ENCODE measurements around the gene FCRLB. TPM values are rescaled to one million over a fixed set of nuclear protein-coding genes. Genes with fewer than 3 reads are reported as not detected.

FCRLB gene
- total and polyA plus RNA-seq, 9 of the 15 experiments (the other 6 are each of a cell fraction or from before 2014, with no cell fraction given) = 0.20 to 4.6 (median 1.3) TPM

- TF ChIP-seq HMBOX1 (IDR thresholded peaks at IDR 0.05) (no peak; the same call in 1 of the 2 replicates), HNRNPUL1 (IDR thresholded peaks at IDR 0.05; ENCODE audit: low read length) (no peak), MTA2 (IDR thresholded peaks at IDR 0.05; ENCODE audit: low read depth) (no peak), TEAD4 (IDR thresholded peaks at IDR 0.05; ENCODE audit: low read length) (peak; percentile 51), TEAD4 (CRISPR knock-in tag; IDR thresholded peaks at IDR 0.05; ENCODE audit: borderline replicate concordance) (0 out of 2 replicates have a peak, but pooled peaks have one; percentile 40), ATF1 (CRISPR knock-in tag; IDR thresholded peaks at IDR 0.05) (no peak), ATF1 (tag; IDR thresholded peaks at IDR 0.05) (peak; percentile 81), BRF1 (IDR thresholded peaks at IDR 0.05; ENCODE audit: borderline replicate concordance, extremely low read depth, insufficient read length) (no peak), ZNF668 (CRISPR knock-in tag; IDR thresholded peaks at IDR 0.05) (no peak), HOXB6 (CRISPR knock-in tag; IDR thresholded peaks at IDR 0.05; ENCODE audit: borderline replicate concordance) (no peak), ZNF318 (IDR thresholded peaks at IDR 0.05; ENCODE audit: borderline replicate concordance in 1 of 2, low read depth in 1 of 2) (no peak), ZNF551 (CRISPR knock-in tag; IDR thresholded peaks at IDR 0.05) (no peak), MAFK (IDR thresholded peaks at IDR 0.05; ENCODE audit: low read length) (no peak), KLF10 (CRISPR knock-in tag; IDR thresholded peaks at IDR 0.05) (no peak), AFF4 (CRISPR knock-in tag; IDR thresholded peaks at IDR 0.05) (peak; percentile 90)
These were observed 28.4 kb downstream of the FCRLB start, which contains the start of gene DUSP12 (continued) for GRCh38 chr1:161749509-161750407.

All from K562 (cell line).